Measurements from ENCODE around the gene LCE1F. TPM values are rescaled to one million over a fixed set of nuclear protein-coding genes. Genes with fewer than 3 reads are reported as not detected.

The LCE1F gene
- total RNA-seq, 1 experiment from 2014 or later, result not detected

GRCh38 chr1:152786077-152786476, 11.1 kb downstream of the LCE1F start, which contains the start of gene LCE1E:
LCE1E (plus strand) TSS chr1:152786257; CDS start chr1:152787300, 1,043 bp downstream.
- no peak within 1 kb of the TSS for H3K56ac ChIP-seq (ENCODE audit: insufficient read length, low read depth, low read length)
- Mint-ChIP-seq H3K27me3 (ENCODE audit: low read depth) (no peaks in the 10 kb centered on the region; the same call in 1 of the 2 replicates), H3K9me3 (peaks cover 88 to 90% of the 10 kb centered on the region in 2 experiments), H3K4me1 (no peaks in the 10 kb centered on the region), H3K4me3 (no peak within 1 kb of the TSS), H3K27ac (no peak within 1 kb of the TSS), H3K36me3 (ENCODE audit: insufficient read depth in 1 of 3, low read depth in 3 of 3) (peaks cover 5 to 30% (median 7%) of the 10 kb centered on the region in 3 experiments; a peak in 4 of 7 replicates)
- H3K9me3 ChIP-seq (ENCODE audit: control insufficient read depth, low read depth, low read length), result peaks cover 65% of the 10 kb centered on the region
- H3K27me3 ChIP-seq (ENCODE audit: insufficient read depth, low read length), result no peaks in the 10 kb centered on the region
- DNase-seq, result no peak
- no peak within 1 kb of the TSS for H3K9ac ChIP-seq (ENCODE audit: extremely low read depth, insufficient read length, low read length)
- no peak within 1 kb of the TSS for H3K27ac ChIP-seq (ENCODE audit: insufficient read length, low read depth, low read length)
- no peak within 1 kb of the TSS for H3K18ac ChIP-seq (ENCODE audit: insufficient read length, low read depth, low read length)
- no peak within 1 kb of the TSS for H3K4ac ChIP-seq (ENCODE audit: low read depth, low read length)
- H2BK120ac ChIP-seq (ENCODE audit: low read depth, low read length, poor library complexity, severe bottlenecking), result no peak within 1 kb of the TSS
- no peak within 1 kb of the TSS for H2AK5ac ChIP-seq (ENCODE audit: insufficient read length, low read length)
- no peaks in the 10 kb centered on the region for H3K4me1 ChIP-seq (ENCODE audit: insufficient read depth, low read length)
- no peak within 1 kb of the TSS for H3K4me2 ChIP-seq (ENCODE audit: insufficient read depth, insufficient read length, low read length)
- H3K79me2 ChIP-seq (ENCODE audit: insufficient read depth, low read length), result no peaks in the 10 kb centered on the region
- no peak for TF ChIP-seq CTCF (conservative IDR thresholded peaks at IDR 0.05)
- H4K20me1 ChIP-seq (ENCODE audit: control insufficient read depth, insufficient read depth, insufficient read length), result no peaks in the 10 kb centered on the region
- no peak within 1 kb of the TSS for H4K91ac ChIP-seq (ENCODE audit: insufficient read length, low read depth, low read length)
- no peak within 1 kb of the TSS for H3K14ac ChIP-seq (ENCODE audit: insufficient read depth, low read length)
- no peak within 1 kb of the TSS for H3K23ac ChIP-seq (ENCODE audit: insufficient read length, low read depth, low read length)
- H4K8ac ChIP-seq (replicated peaks; ENCODE audit: insufficient read length, low read depth, low read length), result no peak within 1 kb of the TSS
- no peaks in the 10 kb centered on the region for H3K79me1 ChIP-seq (ENCODE audit: insufficient read depth, low read depth, low read length, poor library complexity, severe bottlenecking)
- H2BK20ac ChIP-seq (ENCODE audit: low read depth, low read length, poor library complexity, severe bottlenecking), result no peak within 1 kb of the TSS
- WGBS (ENCODE audit: extremely low coverage, insufficient read length, low lambda C conversion rate), result no CpG with 5 or more reads among the region's 2 CpGs
- no peak within 1 kb of the TSS for H3T11ph ChIP-seq (ENCODE audit: low read length)
- H2BK5ac ChIP-seq (ENCODE audit: insufficient read length, low read length), result no peak within 1 kb of the TSS
- H2BK12ac ChIP-seq (ENCODE audit: insufficient read length, low read depth, low read length), result no peak within 1 kb of the TSS
- no peaks in the 10 kb centered on the region for H3K23me2 ChIP-seq (ENCODE audit: insufficient read length, low read depth, low read length, poor library complexity, severe bottlenecking)
- H2BK15ac ChIP-seq (ENCODE audit: low read depth, low read length), result no peak within 1 kb of the TSS
- no peak within 1 kb of the TSS for H2AFZ ChIP-seq (ENCODE audit: low read length)
- H4K5ac ChIP-seq (ENCODE audit: insufficient read length, low read depth, low read length), result no peak within 1 kb of the TSS
